Spleen (tissue), 7 donors: ENCODE measurements around the gene CHEK1.

Experiments
- POLR2A ChIP-seq, 3 donors: fragments of 450-650 bp; IDR thresholded peaks; one replicate each; pipeline ENCODE4 v1.5.1; 2017; ENCODE audit warnings: antibody characterized with exemption in 3 of 3, mild to moderate bottlenecking in 1 of 3
- POLR2AphosphoS5 ChIP-seq, 3 donors: sonication (generic); formaldehyde crosslinking; IDR thresholded peaks; one replicate each; pipeline ENCODE4 v1.5.1; 2017; ENCODE audit warnings: antibody characterized with exemption in 3 of 3
- TF ChIP-seq, protein P1 (sequence below), 11 experiments: fragments of 200-600 bp in 7 of 11; fragments of 450-650 bp in 4 of 11; sonication (generic) in 4 of 11; IDR thresholded peaks in 8 of 11; conservative IDR thresholded peaks in 3 of 11; 1 replicate in 7 of 11; 2 replicates in 4 of 11; pipeline versions ENCODE4 v1.4.0 to v1.8.0; 2016 to 2021; ENCODE audit warnings: antibody characterized with exemption in 11 of 11, inconsistent platforms in 4 of 11, mild to moderate bottlenecking in 1 of 11
- donor health status: DM: no; HTN: no; CAD: no; lungs with moderate emphysema.
- donor health status: DM: no; HTN: no; CAD: no.
- donor health status: DM: no; HTN: no; CAD: no.

DNA sequence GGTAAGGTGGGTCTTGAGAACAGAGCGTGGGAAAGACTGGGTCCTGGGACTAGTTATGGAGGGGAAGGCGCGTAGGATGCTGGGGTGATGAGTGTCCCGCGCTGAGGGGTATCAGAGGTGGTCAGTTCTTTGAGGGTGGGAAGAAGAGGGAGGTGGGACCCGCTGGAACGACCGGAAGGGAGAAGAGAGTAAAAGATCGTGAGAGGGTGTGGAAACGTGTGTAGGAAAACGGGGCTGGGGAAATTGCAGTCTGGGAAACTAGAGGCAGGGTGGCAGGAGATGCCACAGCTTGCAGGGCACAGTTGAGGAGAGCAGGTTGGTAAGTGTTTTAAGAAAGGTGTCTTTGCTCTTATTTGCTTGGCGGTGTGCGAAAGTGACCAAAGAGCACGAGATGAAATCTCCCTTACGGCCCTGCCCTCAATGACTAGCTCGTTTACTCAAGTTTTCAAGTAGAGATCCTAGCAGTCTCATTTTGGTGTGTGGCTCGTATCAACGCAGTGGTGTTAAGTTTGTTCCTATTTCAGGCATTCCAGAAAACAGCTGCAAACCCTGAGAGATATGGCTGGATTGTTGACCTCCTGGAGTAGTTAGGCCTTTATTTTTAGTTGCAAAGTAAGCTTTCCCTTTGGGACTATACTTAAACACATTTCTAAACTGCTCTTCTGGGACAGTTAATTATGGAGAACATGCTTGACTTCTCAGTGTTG, 31.7 kb upstream of the CHEK1 start:
- TF ChIP-seq, protein P1, sequence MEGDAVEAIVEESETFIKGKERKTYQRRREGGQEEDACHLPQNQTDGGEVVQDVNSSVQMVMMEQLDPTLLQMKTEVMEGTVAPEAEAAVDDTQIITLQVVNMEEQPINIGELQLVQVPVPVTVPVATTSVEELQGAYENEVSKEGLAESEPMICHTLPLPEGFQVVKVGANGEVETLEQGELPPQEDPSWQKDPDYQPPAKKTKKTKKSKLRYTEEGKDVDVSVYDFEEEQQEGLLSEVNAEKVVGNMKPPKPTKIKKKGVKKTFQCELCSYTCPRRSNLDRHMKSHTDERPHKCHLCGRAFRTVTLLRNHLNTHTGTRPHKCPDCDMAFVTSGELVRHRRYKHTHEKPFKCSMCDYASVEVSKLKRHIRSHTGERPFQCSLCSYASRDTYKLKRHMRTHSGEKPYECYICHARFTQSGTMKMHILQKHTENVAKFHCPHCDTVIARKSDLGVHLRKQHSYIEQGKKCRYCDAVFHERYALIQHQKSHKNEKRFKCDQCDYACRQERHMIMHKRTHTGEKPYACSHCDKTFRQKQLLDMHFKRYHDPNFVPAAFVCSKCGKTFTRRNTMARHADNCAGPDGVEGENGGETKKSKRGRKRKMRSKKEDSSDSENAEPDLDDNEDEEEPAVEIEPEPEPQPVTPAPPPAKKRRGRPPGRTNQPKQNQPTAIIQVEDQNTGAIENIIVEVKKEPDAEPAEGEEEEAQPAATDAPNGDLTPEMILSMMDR (IDR thresholded peaks at IDR 0.05 in 8 of 11, conservative IDR thresholded peaks at IDR 0.05 in 3 of 11) = no peak
- TF ChIP-seq POLR2A (IDR thresholded peaks at IDR 0.05) (no peak), POLR2AphosphoS5 (IDR thresholded peaks at IDR 0.05) (no peak)
